ENCODE results near the gene PIF1. TPM values are rescaled to one million over a fixed set of nuclear protein-coding genes. Genes with fewer than 3 reads are reported as not detected.

PIF1 gene
- total RNA-seq, 1 experiment from 2014 or later = 43.5 TPM

DNA sequence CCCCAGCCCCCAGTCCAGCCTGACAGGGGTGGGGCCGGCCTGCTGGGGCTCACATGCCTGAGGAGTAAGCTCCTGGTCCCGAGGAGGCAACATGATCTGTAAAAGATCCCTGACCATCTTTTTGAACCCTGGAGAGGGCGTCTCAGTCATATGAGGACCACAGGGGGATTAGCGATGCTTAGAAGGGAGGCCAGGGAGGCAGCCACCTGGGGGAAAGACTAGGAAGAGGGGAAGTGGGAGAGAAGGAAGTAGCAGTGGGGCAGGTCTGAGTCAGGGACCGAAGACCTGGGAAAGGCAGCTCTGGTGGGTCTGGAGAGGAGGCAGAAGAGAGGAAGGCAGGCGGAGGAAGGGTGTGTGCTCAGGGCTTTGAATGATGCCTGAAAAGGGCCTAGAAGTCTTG is 18.9 kb downstream of the PIF1 start:
- no peak overlapping the region for H2AFZ ChIP-seq (ENCODE audit: low read length)
- no peaks in the 10 kb centered on the region for H4K20me1 ChIP-seq (ENCODE audit: low read length)
- H3K27ac ChIP-seq (ENCODE audit: low read length) = no peak overlapping the region
- no peaks in the 10 kb centered on the region for H3K9me3 ChIP-seq (ENCODE audit: low read length)
- no peak overlapping the region for H3K4me3 ChIP-seq (ENCODE audit: low read length)
- H3K9ac ChIP-seq (ENCODE audit: low read length) = no peak overlapping the region
- TF ChIP-seq EZH2 (IDR thresholded peaks at IDR 0.05; ENCODE audit: low read length, unreplicated experiment) (no peak), CTCF (conservative IDR thresholded peaks at IDR 0.05; ENCODE audit: low read depth, low read length) (no peak), EZH2phosphoT487 (IDR thresholded peaks at IDR 0.05; ENCODE audit: borderline replicate concordance, low read length) (no peak)
- H3K4me1 ChIP-seq (ENCODE audit: insufficient read depth, low read length) = no peaks in the 10 kb centered on the region
- H3K79me2 ChIP-seq (ENCODE audit: low read length) = no peaks in the 10 kb centered on the region
- ChIA-PET CTCF (no interaction called here), POLR2A (ENCODE audit: unreplicated experiment) (no interaction called here)
- H3K27me3 ChIP-seq (ENCODE audit: low read length) = no peaks in the 10 kb centered on the region
- H3F3A ChIP-seq (ENCODE audit: low read length, unreplicated experiment) = no peaks in the 10 kb centered on the region
- no peaks in the 10 kb centered on the region for H3K36me3 ChIP-seq (ENCODE audit: low read depth, low read length)
- BruUV-seq (replicated peaks) = no TSS peak
- no peak for ATAC-seq
- H3K4me2 ChIP-seq (ENCODE audit: low read length) = no peak overlapping the region
- intact Hi-C loops (cut with micrococcal nuclease) = no loop called here
- no peak for DNase-seq
- no peaks in the 10 kb centered on the region for H3K9me2 ChIP-seq (replicated peaks; ENCODE audit: low read length)

- H3K79me2 ChIP-seq (ENCODE audit: low read length) = no peaks in the 10 kb centered on the region
- no peak overlapping the region for H2AFZ ChIP-seq (ENCODE audit: low read length)
- TF ChIP-seq EZH2phosphoT487 (IDR thresholded peaks at IDR 0.05; ENCODE audit: borderline replicate concordance, low read length) (no peak), EZH2 (IDR thresholded peaks at IDR 0.05; ENCODE audit: low read length, unreplicated experiment) (no peak), CTCF (conservative IDR thresholded peaks at IDR 0.05; ENCODE audit: low read depth, low read length) (no peak)
- H3K27me3 ChIP-seq (ENCODE audit: low read length) = no peaks in the 10 kb centered on the region
- no peaks in the 10 kb centered on the region for H3K36me3 ChIP-seq (ENCODE audit: low read depth, low read length)
- DNase-seq (no peak), ATAC-seq (no peak)
- ChIA-PET CTCF (interaction anchor here (0.7 kb wide), 1 partner anchor 52 kb away, joined by 8 read pairs; no protein-coding TSS in a partner anchor), POLR2A (ENCODE audit: unreplicated experiment) (no interaction called here)
- BruUV-seq (replicated peaks) = no TSS peak
- no peaks in the 10 kb centered on the region for H3K4me1 ChIP-seq (ENCODE audit: insufficient read depth, low read length)
- H3K9ac ChIP-seq (ENCODE audit: low read length) = no peak overlapping the region
- no peak overlapping the region for H3K4me2 ChIP-seq (ENCODE audit: low read length)
- no peak overlapping the region for H3K4me3 ChIP-seq (ENCODE audit: low read length)
- no peaks in the 10 kb centered on the region for H3K9me2 ChIP-seq (replicated peaks; ENCODE audit: low read length)
- H3K27ac ChIP-seq (ENCODE audit: low read length) = no peak overlapping the region
- no peaks in the 10 kb centered on the region for H3K9me3 ChIP-seq (ENCODE audit: low read length)
- H3F3A ChIP-seq (ENCODE audit: low read length, unreplicated experiment) = no peaks in the 10 kb centered on the region
- intact Hi-C loops (cut with micrococcal nuclease) = no loop called here
- no peaks in the 10 kb centered on the region for H4K20me1 ChIP-seq (ENCODE audit: low read length)
These were observed 20.8 kb downstream of the PIF1 start for GRCh38 chr15:64804619-64805018.

DNA sequence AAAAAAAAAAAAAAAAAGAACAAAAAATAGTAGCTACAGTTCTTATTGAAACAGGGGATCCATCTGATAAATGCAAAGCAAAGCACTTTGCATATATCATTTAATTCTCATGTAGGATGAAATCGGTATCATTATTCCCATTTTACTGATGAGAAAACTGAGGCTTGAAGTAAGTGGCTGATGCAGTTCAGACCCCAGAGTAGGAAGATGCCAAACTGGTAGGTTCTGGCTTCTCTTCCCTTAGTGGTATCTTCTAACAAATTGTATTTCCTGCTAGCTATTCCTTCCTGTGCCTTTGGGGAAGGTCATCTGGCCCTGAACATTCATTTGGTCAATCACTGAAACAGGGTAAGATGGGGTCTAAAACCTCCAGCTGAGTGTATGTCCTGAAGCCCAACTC is 21.9 kb downstream of the PIF1 start:
- Histone ChIP-seq H2AFZ (ENCODE audit: low read length) (no peak overlapping the region), H3K4me3 (ENCODE audit: low read length) (no peak overlapping the region), H3K4me1 (ENCODE audit: insufficient read depth, low read length) (no peaks in the 10 kb centered on the region), H3K9ac (ENCODE audit: low read length) (no peak overlapping the region), H3K27me3 (ENCODE audit: low read length) (no peaks in the 10 kb centered on the region), H3K4me2 (ENCODE audit: low read length) (no peak overlapping the region), H3F3A (ENCODE audit: low read length, unreplicated experiment) (no peaks in the 10 kb centered on the region), H3K27ac (ENCODE audit: low read length) (no peak overlapping the region), H3K9me3 (ENCODE audit: low read length) (no peaks in the 10 kb centered on the region), H4K20me1 (ENCODE audit: low read length) (no peaks in the 10 kb centered on the region), H3K79me2 (ENCODE audit: low read length) (no peaks in the 10 kb centered on the region), H3K9me2 (replicated peaks; ENCODE audit: low read length) (no peaks in the 10 kb centered on the region), H3K36me3 (ENCODE audit: low read depth, low read length) (no peaks in the 10 kb centered on the region)
- ATAC-seq (no peak), DNase-seq (no peak)
- no TSS peak for BruUV-seq (replicated peaks)
- no peak for TF ChIP-seq CTCF (conservative IDR thresholded peaks at IDR 0.05; ENCODE audit: low read depth, low read length)
- no peak for TF ChIP-seq EZH2phosphoT487 (IDR thresholded peaks at IDR 0.05; ENCODE audit: borderline replicate concordance, low read length)
- no peak for TF ChIP-seq EZH2 (IDR thresholded peaks at IDR 0.05; ENCODE audit: low read length, unreplicated experiment)
- intact Hi-C loops (cut with micrococcal nuclease) = no loop called here
- ChIA-PET POLR2A (ENCODE audit: unreplicated experiment) (no interaction called here), CTCF (no interaction called here)
